ENCODE measurements around the gene SLC2A8. TPM values are rescaled to one million over a fixed set of nuclear protein-coding genes. Genes with fewer than 3 reads are reported as not detected.

The SLC2A8 gene
- total RNA-seq, 1 experiment from 2014 or later = 55.7 TPM

GRCh38 chr9:127438394-127438793 lies 41.4 kb downstream of the SLC2A8 start:
- ATAC-seq (no peak), DNase-seq (ENCODE audit: low read depth, low spot score) (no peak)
- Histone ChIP-seq H3K4me3 (ENCODE audit: low read depth in 2 of 2, low read length in 2 of 2) (no peak overlapping the region), H3K9me3 (ENCODE audit: control insufficient read depth, insufficient read depth, low read depth, low read length) (no peaks in the 10 kb centered on the region), H3K27ac (ENCODE audit: low read length) (no peak overlapping the region), H3K36me3 (ENCODE audit: control insufficient read depth, insufficient read depth, low read length) (peaks cover 3% of the 10 kb centered on the region; the same call in 1 of the 2 replicates), H3K4me1 (ENCODE audit: control insufficient read depth, insufficient read depth, low read length) (no peaks in the 10 kb centered on the region), H3K27me3 (ENCODE audit: control insufficient read depth, insufficient read depth, low read length) (no peaks in the 10 kb centered on the region)
- intact Hi-C loops (cut with micrococcal nuclease; ENCODE audit: unreplicated experiment) = no loop called here
- in situ Hi-C loops (cut with HindIII; ENCODE audit: low pct_unique_long_range_greater_than_20kb, low sequenced_read_pairs) = no loop called here
- POLR2A ChIA-PET = interaction anchor here (0.7 kb wide), 1 partner anchor 1139 kb away, joined by 6 read pairs; no protein-coding TSS in a partner anchor
- BruUV-seq (replicated peaks) = no TSS peak
- no peak for TF ChIP-seq SIN3A (IDR thresholded peaks at IDR 0.05; ENCODE audit: borderline replicate concordance, insufficient read depth, low read depth, low read length)
- no peak for TF ChIP-seq POLR2AphosphoS5 (IDR thresholded peaks at IDR 0.05; ENCODE audit: low read depth, low read length)
- no peak for TF ChIP-seq TCF7L2 (IDR thresholded peaks at IDR 0.05; ENCODE audit: low read depth, low read length)
- TF ChIP-seq REST (IDR thresholded peaks at IDR 0.05; ENCODE audit: insufficient read depth in 1 of 2, low read depth in 2 of 2, low read length in 1 of 2) = no peak
- no peak for TF ChIP-seq CTCF (IDR thresholded peaks at IDR 0.05)
- CTCF ChIA-PET = no interaction called here

GRCh38 chr9:127444283-127444920 lies 47.4 kb downstream of the SLC2A8 start:
- in situ Hi-C loops (cut with HindIII; ENCODE audit: low pct_unique_long_range_greater_than_20kb, low sequenced_read_pairs) = no loop called here
- H3K27me3 ChIP-seq (ENCODE audit: control insufficient read depth, insufficient read depth, low read length) = no peaks in the 10 kb centered on the region
- peaks cover 13% of the 10 kb centered on the region for H3K36me3 ChIP-seq (ENCODE audit: control insufficient read depth, insufficient read depth, low read length)
- intact Hi-C loops (cut with micrococcal nuclease; ENCODE audit: unreplicated experiment) = no loop called here
- ChIA-PET CTCF (interaction anchor here (0.7 kb wide), 1 partner anchor 147 kb away, joined by 5 read pairs; no protein-coding TSS in a partner anchor), POLR2A (interaction anchor here (0.5 to 0.7 kb wide), 4 partner anchors 11 to 347 kb away, joined by 3 to 8 read pairs (median 4); no protein-coding TSS in a partner anchor)
- H3K4me3 ChIP-seq (ENCODE audit: low read depth in 2 of 2, low read length in 2 of 2) = no peak overlapping the region
- H3K4me1 ChIP-seq (ENCODE audit: control insufficient read depth, insufficient read depth, low read length) = peaks cover 11% of the 10 kb centered on the region
- peaks cover 5% of the 10 kb centered on the region; the same call in 1 of the 2 replicates for H3K9me3 ChIP-seq (ENCODE audit: control insufficient read depth, insufficient read depth, low read depth, low read length)
- no peak for TF ChIP-seq TCF7L2 (IDR thresholded peaks at IDR 0.05; ENCODE audit: low read depth, low read length)
- no peak for TF ChIP-seq SIN3A (IDR thresholded peaks at IDR 0.05; ENCODE audit: borderline replicate concordance, insufficient read depth, low read depth, low read length)
- DNase-seq (ENCODE audit: low read depth, low spot score) = no peak
- no TSS peak for BruUV-seq (replicated peaks)
- H3K27ac ChIP-seq (ENCODE audit: low read length) = no peak overlapping the region
- ATAC-seq = peak; percentile 11

All from Panc1 (cell line).